Stimulated activated CD4-positive, alpha-beta T cell treated with anti-CD3 and anti-CD28 coated beads, Interleukin-15, amount 100 ng/mL, for 48 hours (primary cell): ENCODE data around the gene NXPH2.

Source experiments
- DNase-seq, 2 donors: peaks; one replicate each; pipeline ENCODE4 v3.0.0-alpha.2; 2020; ENCODE audit warnings: low read depth in 2 of 2

Gene NXPH2

DNA sequence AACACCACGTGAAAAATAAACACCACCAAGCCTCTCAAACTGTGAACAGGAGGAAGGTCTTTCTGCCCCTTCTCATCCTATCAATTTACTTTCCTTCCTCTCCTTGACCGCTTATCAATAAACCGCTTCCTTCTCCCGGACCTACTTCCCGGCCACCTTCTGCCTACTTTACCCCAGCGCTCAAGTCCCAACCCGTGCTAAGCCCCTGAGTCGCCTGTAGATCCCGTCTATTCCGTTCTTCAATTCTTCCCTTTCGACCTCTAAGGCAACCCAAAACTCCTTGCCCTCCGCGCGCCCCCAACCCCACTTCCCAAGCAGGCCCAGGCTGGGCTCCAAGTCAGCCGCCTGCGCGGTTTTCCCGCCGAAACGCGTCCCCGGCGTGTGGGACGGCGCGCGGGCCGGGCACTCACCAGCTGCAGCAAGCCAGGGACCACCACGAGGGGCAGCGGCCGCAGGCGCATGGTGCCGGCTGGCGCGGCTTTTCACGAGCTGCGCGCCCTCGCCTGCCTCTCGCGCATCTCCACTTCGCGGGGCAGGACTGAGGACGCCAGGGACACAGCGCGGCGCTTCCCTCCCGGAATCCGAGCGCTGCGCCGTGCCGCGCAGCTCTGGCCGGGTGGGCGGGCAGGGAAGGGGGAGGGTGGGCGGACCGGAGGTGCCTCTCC is at the start of gene NXPH2:
Gene NXPH2, minus strand, starts transcription at position 610 of the 665 bp plus-strand sequence. Its CDS starts 149 bp downstream, at position 461.
- no peak for DNase-seq

DNA sequence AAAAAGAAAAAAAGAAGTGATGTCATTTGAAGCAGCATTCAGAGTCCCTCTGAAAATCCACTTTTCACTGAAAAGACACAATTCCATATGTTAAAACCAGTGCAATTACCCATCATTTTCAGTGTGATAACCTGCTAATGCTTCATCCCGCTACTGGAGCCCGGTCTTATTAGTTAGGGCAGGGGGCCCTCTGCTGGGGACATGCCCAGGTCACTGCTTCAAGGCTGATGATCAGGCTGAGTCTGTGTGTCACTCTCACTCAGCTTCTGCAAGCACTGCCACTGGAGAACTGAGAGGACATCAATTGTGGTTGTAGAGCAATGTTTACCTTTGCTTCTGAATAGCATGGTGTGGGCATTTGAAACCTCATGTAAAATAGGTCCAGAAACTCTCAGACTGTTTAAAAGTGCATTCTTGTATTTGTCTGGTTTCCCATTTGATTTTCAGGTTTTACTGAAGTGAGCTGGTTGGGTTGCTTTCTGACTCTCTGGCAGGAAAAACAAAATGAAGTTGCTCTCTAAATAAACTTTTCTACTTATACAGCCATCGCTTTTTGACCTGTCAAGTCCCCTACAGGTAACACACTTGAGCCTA is 49.2 kb upstream of the NXPH2 start:
- peak in 1 of 2 donors; percentile 3 for DNase-seq

DNA sequence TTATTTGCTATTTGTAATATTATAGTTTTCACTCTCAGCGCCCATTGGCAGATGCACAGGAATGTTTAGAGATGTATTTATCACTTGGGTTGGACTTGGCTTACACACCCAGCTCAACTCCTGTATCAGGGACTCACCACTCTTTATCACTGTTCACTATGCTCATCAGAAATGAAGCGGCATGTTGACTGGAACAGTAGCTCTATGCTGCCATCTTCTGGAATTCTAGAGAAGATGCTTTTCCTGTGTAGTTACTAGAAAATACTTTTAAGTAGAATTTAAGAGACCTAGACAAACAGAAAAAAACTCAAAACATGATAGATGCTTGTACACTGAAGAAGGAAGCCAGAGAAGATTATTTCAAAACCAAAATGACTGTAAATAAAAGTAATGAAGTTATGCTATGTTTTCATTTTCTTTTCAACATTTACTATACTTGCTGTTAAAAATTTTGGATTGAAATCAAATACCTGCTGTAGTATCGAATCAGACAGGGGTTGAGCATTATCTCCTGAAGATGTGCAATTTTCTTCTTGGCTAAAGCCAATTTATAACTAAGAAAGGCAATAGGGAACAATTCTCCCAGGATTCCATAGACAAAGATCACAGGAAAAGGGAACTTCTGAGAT is 47.4 kb upstream of the NXPH2 start:
- DNase-seq: no peak

DNA sequence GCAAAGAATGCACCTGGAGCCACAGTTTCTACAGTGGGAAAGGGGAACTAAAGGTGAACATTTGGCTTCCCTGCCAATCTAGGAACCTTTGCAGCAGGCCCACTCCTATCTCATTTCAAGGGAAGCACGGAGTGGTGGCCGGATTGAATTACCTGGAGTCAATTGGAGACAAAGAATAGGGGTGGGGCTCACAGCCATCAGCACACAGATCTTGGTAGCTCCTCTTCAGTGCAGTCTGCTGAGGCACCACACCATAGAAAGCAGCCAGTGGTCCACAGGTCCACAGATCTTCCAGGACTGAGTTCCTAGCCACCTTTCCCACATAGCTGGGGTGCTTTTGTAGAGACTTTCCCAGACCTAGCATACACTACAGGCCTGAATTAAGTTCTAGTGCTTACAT is 43.5 kb upstream of the NXPH2 start:
- DNase-seq: no peak

DNA sequence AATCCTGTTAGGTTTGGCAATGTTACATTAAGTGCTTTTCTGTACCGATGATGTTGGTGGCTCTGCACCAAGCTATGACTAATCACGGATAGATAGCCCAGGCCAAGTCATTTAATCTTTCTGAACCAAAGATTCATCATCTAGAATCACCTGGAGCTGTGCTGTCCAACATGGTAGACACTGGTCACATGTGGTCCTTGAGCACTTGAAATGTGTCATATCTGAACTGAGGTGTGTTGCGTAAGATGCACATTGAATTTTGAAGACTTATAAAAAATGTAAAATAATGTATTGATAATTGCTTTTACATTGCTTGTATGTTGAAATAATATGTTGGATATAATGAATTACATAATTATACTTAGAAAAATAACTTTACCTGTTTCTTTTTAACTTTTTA is 39.8 kb upstream of the NXPH2 start:
- DNase-seq: no peak

DNA sequence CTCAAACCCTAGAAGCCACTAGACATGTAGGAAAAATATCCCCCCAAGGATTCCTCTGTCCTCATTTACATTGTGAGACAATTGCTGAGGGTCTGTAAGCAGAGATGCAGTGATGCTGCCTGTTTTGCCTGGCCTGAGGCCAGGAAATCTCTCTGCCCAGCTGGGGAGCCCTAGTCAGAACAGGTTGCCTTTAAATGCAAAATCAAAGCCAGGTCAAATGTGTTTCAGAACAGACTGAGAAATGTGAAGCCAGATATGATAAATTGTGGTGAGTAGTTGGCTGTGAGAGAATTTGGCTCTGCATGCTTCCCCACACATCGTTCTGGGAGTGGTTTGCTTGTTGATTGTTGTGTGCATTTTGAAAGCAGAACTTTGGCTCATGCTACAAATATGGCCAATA is 38.4 kb upstream of the NXPH2 start:
- DNase-seq: no peak

DNA sequence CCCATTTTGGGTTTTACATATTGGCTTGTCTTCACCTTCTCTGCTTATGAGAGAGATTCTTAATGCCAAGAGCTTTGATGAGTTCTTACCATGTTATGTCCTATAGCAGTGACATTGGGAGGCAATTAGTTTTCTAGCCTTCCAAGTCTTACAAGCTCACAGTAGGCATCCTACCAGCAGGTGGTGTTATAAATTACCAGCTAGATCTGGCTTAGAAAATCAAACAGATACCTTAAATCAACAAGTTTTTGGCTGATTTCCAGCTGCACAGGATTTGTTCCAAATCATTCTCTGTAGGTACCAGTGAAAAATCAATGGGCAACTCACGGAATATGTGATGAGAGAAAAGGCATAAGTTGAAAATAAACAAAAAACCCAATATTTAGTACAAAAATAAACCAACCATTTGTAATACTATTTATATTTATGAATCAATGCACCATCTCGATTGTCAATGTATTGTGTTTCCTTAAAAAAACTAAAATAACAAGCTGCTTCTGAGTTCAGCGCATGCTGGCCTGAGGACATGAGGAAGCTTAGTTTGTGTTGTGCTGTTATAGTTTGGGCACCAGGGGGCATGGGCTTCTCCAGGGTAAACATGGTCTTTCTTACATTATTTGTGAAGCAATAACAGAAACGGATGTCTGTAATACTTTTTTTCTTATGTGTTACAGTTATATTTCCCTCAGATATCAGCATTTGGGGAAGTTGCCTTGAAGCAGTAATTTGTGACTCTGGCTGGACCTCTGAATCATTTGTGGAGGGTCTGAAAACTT is 34.1 kb upstream of the NXPH2 start:
- DNase-seq: no peak

DNA sequence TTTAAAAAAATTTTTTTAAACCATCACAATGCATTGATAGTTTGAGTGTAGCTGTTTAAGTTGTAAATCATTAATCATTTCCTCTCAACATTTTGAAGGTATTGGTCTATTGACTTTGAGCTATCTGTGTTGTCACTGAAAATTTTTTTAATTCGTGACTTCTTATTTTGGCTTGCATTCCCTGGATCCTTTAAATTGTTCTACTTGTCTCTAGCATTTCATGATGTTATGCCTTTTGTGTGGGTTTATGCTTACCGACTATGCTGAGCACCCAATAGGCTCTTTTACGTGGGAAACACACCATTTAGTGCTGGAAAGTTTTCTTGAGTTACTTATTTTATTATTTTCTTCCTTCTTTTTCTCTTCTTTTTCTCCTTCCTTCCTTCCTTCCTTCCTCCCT is 31.2 kb upstream of the NXPH2 start:
- no peak for DNase-seq

DNA sequence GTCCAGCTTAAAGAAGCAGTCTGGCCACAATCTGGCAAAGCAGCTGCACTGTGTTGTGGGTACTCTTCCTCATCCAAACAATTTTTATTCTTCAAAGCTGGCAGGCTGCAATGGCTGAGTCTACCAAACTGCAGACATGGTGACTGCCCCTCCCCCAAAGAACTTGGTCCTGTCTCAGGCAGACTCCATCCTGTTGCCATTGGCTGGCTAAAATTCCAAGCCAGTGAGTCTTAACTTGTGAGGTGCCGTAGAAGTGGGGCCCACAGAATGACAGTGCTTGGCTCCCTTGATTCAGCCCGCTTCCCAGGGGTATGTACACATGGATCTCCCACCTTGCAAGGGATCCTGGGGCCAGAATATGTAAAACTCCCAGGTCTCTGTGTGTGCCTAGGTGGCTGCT is 14.5 kb upstream of the NXPH2 start:
- no peak for DNase-seq

DNA sequence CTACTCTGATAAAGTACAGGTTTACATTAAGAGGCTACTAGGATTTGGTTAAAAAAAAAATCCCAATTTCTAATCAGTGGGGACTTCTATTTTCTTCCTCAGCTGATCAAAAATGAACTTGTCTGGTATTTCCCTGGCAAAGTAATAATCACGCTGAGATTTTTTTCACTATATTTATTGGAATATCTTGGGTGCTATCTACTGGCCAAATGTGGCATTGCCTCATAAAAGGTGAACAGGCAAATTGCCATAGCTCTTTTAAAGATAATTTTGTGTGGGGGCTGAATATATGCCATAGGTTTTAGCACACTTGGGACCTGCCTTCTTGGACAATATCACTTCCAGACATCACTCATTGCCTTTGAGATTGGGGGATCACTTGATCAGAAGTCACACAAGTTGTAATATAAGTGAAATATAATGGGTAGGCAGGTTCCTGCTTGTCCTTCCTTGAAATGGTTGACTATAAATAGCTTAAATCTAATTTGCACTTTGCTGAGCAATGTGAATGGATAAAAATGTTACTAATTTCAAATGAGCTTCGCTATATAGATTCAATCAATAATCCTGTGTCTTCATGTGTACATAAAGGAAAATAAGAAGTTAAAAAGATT is 7.0 kb upstream of the NXPH2 start:
- DNase-seq: no peak

DNA sequence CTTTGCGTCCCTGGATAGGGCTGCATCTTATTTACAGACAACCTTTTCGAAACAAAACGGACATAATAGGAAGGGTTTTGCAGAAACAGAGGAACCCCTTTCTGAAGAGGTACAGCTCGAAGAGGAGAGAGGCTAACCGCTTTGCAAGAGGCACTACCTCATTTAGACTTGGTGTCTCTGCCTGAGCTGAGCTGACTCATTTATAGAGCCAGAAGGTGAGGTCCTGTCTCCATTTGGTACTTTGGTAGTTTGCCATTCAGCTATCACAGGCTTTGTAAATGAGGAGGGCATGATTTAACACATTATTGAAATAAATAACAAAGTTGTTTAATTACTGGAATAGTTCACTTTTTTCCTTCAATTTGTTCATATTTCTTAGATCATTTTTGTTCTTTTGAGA is 2.2 kb upstream of the NXPH2 start:
- DNase-seq: no peak

DNA sequence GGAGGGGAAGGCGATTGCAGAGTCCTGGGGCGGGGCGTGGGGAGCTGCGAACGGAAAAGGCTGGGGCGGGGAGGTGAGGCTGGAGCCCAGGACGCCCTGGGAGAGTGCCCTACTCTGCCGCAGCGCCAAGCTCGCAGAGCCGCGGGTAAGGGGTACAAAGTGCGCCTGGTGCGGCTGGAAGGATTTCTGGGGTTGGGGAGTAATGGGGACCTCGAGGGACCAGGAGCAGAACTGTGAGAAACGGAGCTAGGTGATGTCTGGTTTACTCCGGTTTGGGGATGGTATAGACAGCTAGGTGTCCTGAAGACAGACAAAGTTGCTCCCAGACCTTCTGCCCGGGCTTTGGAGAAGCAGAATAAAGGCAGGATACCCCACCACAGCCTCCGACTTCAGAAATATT is 718 bp upstream of the NXPH2 start:
- no peak for DNase-seq

DNA sequence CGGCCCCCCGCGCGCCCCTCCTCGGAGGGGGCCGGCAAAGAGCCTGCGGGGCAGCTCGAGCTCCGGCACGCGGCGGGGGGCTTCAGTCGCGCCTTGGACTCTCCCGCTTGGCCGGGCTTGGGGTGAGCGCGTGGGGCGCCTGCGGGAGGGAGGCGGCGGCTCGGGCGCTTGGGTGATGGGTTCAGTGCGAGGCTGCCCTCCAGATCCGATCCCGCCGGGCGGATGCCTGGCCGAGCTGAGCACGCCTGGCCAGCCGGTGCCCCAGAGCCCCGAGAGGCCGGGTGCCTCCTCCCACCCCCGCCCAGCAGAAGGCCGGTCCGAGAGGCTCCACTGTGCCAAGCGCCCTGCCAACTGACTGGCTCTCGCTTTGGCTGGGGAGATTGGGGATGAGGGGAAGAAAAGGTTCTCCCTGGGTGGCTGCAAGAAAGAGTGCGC is 273 bp upstream of the NXPH2 start:
- DNase-seq: no peak

DNA sequence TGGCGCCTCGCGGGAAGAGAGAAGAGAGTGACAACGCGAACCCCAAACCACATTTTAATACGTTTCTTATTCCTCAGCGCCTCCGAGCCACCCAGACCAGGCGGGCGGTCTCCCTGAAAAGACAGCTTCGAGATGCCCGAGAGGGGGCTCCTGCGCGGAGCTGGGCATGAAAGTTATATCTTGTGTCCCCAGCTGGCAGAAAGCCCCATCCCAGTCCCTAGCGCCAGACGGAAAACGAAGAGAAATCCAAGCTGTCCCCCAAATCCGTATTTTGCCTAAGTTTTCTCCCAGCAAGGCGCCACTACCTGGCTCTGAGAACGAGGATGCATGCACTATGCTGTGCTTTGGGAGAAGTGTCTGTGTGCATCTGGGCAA is 797 bp downstream of the NXPH2 start:
- no peak for DNase-seq

DNA sequence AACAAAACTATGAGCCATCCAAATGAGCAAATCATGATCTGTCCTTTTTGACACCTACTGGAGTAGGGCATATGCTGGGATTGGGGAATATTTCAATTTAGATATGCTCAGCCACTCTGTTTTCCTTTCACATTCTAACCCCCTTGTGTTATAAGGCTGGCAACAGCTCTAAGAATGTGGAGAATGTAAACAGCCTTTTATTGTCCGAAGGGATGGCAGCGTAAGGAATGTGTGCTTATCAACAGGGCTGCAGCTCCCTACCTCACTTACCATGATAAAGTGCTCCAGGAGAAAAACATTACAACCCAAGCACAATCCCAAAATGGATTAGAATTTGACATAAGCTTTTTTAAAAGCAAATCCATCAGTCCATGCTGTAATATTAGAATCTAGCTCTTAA is 2.2 kb downstream of the NXPH2 start:
- no peak for DNase-seq

DNA sequence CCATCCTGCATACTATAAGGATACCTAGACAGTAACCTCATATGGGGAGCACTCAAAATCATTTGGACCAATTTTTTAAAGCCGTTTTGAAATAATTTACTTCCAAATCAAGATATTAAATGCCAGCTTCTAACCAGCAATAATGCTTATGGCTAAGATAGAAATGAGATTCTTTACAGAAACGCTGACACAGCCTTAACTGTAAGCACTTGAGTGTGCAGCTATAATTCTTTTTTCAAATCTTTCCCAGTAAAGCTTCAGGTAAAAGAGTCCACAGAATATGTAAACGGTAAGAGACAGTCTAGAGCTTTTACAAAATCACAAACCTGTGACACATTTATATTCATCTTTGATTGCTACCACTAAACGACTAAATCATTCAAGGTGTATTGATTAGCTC is 4.5 kb downstream of the NXPH2 start:
- no peak for DNase-seq

DNA sequence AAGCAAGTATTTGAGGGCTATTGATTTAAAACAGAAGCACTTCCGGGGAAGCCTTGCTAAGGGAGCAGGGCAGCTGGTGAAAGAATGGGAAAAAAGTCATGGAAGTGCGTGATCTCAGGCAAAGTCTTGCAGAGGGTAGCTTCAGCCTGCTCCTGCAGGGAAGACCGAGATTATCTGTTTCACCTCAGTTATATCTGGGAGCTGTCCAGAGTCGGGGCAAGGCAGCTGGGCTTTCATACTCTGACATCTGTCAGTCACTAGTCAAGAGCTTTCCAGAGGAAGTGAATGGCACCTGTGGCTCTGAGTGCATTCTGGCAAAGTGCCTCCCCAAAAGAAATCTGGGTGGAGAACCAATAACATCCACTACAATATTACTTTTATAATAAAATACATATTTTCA is 8.7 kb downstream of the NXPH2 start:
- no peak for DNase-seq

DNA sequence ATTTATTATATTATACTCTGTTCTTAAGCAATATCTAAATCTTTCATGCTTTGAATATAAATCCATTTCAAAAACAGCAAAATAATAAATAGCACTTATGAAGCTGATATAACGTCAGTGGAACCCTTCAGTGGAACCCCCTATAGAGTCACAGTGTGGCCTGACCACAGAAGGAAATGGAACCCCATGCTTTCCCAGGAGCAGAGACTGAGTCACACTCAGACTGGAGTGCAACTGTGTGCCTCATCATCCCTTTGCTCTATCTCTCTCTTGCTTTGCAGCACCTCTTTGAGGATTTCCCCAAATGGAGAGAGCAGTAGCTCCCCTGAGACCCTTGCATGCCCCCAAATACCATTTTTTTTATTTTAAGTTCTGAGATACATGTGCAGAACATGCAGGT is 13.1 kb downstream of the NXPH2 start:
- no peak for DNase-seq

DNA sequence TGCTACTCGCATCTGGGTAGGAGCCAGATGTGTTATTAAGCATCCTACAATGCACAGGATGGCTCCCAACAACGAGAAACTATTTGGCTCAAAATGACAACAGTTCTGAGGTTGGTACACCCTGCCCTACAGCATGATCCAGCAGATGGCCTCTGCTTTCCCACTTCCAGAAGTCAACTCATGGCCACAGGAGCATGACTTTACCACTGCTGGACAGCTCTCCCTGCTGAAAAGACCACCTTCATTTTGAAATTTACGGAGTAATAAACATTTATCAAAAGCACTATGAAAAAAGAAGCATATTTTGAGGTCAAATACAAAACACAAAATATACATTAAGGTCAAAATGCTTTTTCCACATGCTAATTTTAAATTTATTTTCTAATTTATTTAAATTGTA is 13.7 kb downstream of the NXPH2 start:
- no peak for DNase-seq

DNA sequence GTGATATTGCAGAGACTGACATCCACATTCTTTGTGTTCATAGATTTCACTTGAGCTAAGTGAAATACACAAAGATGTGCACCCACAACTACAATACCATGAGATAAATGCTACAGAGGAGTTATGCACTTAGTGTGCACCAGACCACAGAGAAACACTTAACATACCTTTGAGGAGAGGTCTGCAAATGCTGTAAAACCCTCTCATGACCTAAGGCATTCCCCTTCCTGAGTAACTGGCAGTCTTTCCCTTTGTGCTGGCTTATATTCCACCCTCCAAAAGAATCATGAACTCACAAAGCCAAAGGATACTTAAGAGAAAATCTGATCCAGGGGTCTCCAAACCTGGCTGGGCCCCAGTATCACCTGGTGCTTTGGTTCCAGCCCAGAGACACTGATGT is 16.2 kb downstream of the NXPH2 start:
- DNase-seq: no peak

DNA sequence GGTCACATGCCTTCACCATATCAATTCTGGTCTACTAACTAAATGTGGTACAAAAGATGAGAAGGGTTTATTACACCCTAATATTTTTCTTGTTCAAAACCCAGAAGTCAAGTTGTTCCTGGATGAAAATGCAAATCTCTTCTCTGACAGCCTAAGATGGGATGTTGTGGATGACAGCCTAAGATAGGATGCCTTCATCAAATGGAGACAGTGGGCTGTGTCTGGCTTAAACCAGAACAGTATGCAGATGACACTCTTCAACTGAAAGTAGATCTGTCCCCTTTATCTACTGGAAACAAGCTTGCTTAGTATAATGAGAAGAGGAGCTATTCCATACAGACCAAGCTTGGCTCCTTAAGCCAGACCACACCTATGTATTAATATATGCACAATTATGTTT is 17.7 kb downstream of the NXPH2 start:
- no peak for DNase-seq

DNA sequence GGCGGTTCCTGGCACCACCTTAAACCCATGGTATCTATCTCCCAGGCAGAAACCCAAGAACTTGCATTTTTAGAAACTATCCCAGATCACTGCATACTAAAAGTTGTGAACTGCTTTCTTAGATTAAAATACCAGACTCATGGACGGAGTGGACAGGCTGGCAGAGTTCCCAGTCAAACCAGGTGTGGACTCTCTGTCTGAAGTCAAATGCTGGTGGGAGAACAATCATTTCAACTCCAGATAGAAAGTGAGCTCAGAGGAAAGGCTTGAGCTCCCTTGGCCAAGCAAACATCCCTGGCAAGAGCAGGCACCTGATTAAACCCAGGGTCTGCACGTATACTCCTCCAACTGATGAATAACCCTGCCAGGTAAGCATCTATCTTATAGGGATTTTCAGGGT is 19.5 kb downstream of the NXPH2 start:
- no peak for DNase-seq
